Mucosa of descending colon (tissue), 3 donors: Measurements from ENCODE around the gene ILF3. TPM values are rescaled to one million over a fixed set of nuclear protein-coding genes. Genes with fewer than 3 reads are reported as not detected.
A peak's percentile ranks its signal among the peaks of the same experiment; 100 is the strongest.

Source experiments
- ATAC-seq: fragments of 200-7000 bp; cut with Tn5 transposase; one replicate; pipeline ENCODE4 v1.9.1; 2020; ENCODE audit warnings: mild to moderate bottlenecking, moderate library complexity
- DNase-seq, 3 donors: peaks; one replicate each; pipeline ENCODE4 v3.0.0-alpha.2; 2020
- H3K36me3 ChIP-seq: fragments of 200-600 bp; one replicate; pipeline ENCODE4 v1.8.0; 2021; ENCODE audit warnings: low read depth, mild to moderate bottlenecking
- H3K4me1 ChIP-seq: fragments of 200-600 bp; one replicate; pipeline ENCODE4 v1.8.0; 2021; ENCODE audit warnings: low read depth, mild to moderate bottlenecking
- H3K4me3 ChIP-seq: fragments of 200-600 bp; one replicate; pipeline ENCODE4 v1.8.0; 2021; ENCODE audit warnings: mild to moderate bottlenecking
- H3K9me3 ChIP-seq: fragments of 200-600 bp; one replicate; pipeline ENCODE4 v1.8.0; 2021; ENCODE audit warnings: mild to moderate bottlenecking
- intact Hi-C, 2 donors: fragments of 100-400 bp; cut with DNase I in 1 of 2; cut with micrococcal nuclease in 1 of 2; formaldehyde crosslinking; loops; one replicate each; pipeline versions ENCODE4 v1.11.0 to v1.11.1; 2022; cut with DNase I, micrococcal nuclease
- total RNA-seq, 3 donors: library from RNA; stranded (reverse); fragmentation: NEBNext Ultra II Directional in 2 of 3; extraction: Animal tissue kit (Norgen Biotek cat#: 25700) in 2 of 3; gene quantifications; one replicate each; pipeline versions ENCODE4 v1.2.1 to v1.2.4, GENCODE V29; 2021 to 2023
- TF ChIP-seq, protein P1 (sequence below): fragments of 200-600 bp; IDR thresholded peaks from one replicate; pipeline ENCODE4 v1.8.0; 2022; ENCODE audit warnings: antibody characterized with exemption, mild to moderate bottlenecking
- donor health status: DM: no; HTN: no; CAD: no; lungs with moderate emphysema.
- donor health status: DM: no; HTN: no; CAD: no.
- donor health status: DM: no; HTN: yes; CAD: no.

The ILF3 gene
- total RNA-seq, 3 donors from 2014 or later = 151 to 213 (median 178) TPM

DNA sequence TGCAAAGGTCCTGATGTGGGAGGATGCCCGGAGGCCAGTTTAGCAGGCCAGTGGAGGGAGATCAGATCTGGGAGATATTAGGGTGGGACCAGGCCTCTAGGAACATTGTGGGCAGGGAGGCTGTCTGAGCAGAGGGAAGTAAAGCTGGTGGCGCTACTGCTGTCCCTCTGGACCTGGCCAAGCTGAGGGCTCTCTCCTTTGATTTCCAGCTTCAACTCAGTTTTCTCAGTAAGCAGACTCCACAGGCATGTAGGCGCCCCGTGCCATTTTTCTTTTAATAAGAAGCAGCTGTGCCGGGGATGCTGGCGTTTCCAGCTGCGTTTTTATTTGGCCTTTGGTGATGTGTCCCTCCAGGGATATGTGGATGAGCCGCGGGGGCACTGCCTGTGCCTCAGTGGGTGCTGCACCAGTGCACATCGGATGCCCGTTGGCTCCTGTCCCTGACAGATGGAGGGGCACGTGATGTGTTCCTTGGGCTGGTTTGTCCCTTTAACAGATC lies 70.5 kb downstream of the ILF3 start:
- no peak for ATAC-seq
- no peak overlapping the region for H3K4me3 ChIP-seq
- no peaks in the 10 kb centered on the region for H3K9me3 ChIP-seq
- no peaks in the 10 kb centered on the region for H3K36me3 ChIP-seq
- peak in 1 of 3 donors; percentile 26 for DNase-seq
- intact Hi-C loops = no loop called here
- H3K4me1 ChIP-seq = peaks cover 73% of the 10 kb centered on the region
- TF ChIP-seq, protein P1, sequence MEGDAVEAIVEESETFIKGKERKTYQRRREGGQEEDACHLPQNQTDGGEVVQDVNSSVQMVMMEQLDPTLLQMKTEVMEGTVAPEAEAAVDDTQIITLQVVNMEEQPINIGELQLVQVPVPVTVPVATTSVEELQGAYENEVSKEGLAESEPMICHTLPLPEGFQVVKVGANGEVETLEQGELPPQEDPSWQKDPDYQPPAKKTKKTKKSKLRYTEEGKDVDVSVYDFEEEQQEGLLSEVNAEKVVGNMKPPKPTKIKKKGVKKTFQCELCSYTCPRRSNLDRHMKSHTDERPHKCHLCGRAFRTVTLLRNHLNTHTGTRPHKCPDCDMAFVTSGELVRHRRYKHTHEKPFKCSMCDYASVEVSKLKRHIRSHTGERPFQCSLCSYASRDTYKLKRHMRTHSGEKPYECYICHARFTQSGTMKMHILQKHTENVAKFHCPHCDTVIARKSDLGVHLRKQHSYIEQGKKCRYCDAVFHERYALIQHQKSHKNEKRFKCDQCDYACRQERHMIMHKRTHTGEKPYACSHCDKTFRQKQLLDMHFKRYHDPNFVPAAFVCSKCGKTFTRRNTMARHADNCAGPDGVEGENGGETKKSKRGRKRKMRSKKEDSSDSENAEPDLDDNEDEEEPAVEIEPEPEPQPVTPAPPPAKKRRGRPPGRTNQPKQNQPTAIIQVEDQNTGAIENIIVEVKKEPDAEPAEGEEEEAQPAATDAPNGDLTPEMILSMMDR = no peak

GRCh38 chr19:10725415-10725814 lies 71.3 kb downstream of the ILF3 start:
- Histone ChIP-seq H3K9me3 (no peaks in the 10 kb centered on the region), H3K4me3 (no peak overlapping the region), H3K4me1 (peaks cover 73% of the 10 kb centered on the region), H3K36me3 (no peaks in the 10 kb centered on the region)
- TF ChIP-seq, protein P1 = no peak
- no peak for DNase-seq
- intact Hi-C loops = no loop called here
- no peak for ATAC-seq

DNA sequence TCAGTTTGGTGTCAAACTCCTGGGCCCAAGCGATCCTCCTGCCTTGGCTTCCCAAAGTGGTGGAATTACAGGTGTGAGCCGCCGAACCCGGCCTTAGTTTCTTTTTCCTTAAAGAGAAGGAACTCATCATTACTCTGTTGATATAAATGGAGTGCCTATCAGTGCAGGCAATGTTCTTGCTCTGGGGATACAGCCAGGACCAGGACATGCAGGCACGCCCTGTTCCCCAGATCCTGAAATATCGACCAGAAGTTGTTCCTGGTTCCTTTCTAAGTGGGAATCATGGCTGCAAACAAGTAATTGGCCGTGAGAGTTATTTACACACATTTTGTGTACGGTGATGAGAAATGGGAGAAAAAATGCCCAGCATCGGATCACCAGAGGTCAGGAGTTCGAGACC lies 72.1 kb downstream of the ILF3 start:
- Histone ChIP-seq H3K36me3 (no peaks in the 10 kb centered on the region), H3K4me3 (no peak overlapping the region), H3K4me1 (peaks cover 73% of the 10 kb centered on the region), H3K9me3 (no peaks in the 10 kb centered on the region)
- TF ChIP-seq, protein P1 = no peak
- intact Hi-C loops = no loop called here
- DNase-seq = peak in 1 of 3 donors; percentile 45
- ATAC-seq = peak; percentile 68

DNA sequence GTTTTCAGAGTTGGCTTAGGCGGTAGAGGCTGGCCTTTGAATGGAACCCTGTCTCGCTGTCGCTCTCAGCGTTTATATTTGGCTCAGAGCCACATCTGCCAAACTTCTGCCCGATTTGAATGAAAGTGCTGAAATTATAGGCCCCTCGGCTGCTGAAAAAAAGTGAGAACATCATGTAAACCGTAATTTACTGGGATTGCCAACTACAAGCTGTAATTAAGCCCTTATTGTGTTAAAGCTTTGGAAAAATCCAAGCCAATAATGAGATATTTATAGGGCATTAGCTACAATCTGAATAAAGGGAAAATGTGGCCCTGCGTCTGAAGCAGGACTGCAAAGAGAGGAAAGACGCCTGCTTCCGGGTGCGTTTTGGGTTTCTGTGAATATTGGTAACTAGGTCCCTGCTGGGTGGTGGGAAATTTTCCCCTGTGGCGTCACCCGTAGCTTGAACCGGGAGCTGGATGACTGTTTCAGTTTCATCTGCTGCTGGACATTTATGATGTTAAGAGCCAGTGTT lies 73.6 kb downstream of the ILF3 start:
- Histone ChIP-seq H3K36me3 (no peaks in the 10 kb centered on the region), H3K9me3 (no peaks in the 10 kb centered on the region), H3K4me3 (no peak overlapping the region), H3K4me1 (peaks cover 75% of the 10 kb centered on the region)
- no peak for DNase-seq
- TF ChIP-seq, protein P1 = no peak
- intact Hi-C loops = no loop called here
- no peak for ATAC-seq

DNA sequence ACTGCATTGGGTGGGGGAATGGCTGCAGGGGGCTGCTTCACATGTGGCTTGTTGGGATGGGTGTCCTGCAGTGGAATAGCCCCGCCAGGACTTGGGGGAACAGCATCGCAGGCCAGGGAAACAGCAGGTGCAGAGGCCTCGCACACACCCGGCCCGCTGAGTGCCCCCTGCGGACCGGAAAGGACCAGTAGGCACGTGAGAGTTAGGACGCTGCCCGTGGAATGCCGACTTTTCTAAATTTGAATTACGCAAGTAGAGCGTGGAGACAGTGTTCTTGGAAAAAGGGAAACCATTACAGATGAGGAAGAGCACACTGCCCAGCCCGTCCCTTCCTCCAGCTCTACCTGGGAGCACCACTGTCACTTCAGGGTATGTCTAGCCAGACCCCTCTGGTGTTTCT lies 75.3 kb downstream of the ILF3 start:
- intact Hi-C loops = no loop called here
- peaks cover 68% of the 10 kb centered on the region for H3K4me1 ChIP-seq
- no peak overlapping the region for H3K4me3 ChIP-seq
- DNase-seq = peak in 1 of 3 donors; percentile 31
- ATAC-seq = no peak
- TF ChIP-seq, protein P1 = no peak
- no peaks in the 10 kb centered on the region for H3K36me3 ChIP-seq
- H3K9me3 ChIP-seq = no peaks in the 10 kb centered on the region

DNA sequence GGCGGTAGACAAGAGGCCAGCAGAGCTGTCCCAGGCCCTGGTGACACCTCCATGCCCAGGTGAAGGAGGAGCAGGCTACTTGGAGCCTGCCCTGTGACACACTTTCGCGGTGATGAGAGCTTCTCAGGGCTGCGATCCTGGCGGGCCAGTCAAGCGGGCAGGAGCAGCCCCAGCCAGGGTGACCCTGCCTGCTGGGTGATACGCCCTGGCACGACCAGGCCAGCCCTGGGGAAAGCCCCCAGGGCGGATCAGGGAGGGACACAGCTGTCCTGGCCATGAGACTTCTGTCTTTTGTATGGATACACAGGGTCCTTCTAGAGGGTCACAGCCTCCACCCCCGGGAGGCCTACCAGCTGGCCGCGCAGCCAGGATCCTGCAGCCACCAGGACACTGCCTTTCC lies 76.8 kb downstream of the ILF3 start:
- peaks cover 61% of the 10 kb centered on the region for H3K4me1 ChIP-seq
- no peaks in the 10 kb centered on the region for H3K36me3 ChIP-seq
- intact Hi-C loops = no loop called here
- H3K9me3 ChIP-seq = no peaks in the 10 kb centered on the region
- no peak for DNase-seq
- ATAC-seq = peak; percentile 15
- no peak overlapping the region for H3K4me3 ChIP-seq
- TF ChIP-seq, protein P1 = no peak
